RKO (cell line): Measurements from ENCODE around the gene TMEM87B.

Source experiments
- DNase-seq: peaks from one replicate; pipeline ENCODE4 v3.0.0-alpha.2; 2016; ENCODE audit warnings: low spot score

Gene TMEM87B, protein sequence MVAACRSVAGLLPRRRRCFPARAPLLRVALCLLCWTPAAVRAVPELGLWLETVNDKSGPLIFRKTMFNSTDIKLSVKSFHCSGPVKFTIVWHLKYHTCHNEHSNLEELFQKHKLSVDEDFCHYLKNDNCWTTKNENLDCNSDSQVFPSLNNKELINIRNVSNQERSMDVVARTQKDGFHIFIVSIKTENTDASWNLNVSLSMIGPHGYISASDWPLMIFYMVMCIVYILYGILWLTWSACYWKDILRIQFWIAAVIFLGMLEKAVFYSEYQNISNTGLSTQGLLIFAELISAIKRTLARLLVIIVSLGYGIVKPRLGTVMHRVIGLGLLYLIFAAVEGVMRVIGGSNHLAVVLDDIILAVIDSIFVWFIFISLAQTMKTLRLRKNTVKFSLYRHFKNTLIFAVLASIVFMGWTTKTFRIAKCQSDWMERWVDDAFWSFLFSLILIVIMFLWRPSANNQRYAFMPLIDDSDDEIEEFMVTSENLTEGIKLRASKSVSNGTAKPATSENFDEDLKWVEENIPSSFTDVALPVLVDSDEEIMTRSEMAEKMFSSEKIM

DNA sequence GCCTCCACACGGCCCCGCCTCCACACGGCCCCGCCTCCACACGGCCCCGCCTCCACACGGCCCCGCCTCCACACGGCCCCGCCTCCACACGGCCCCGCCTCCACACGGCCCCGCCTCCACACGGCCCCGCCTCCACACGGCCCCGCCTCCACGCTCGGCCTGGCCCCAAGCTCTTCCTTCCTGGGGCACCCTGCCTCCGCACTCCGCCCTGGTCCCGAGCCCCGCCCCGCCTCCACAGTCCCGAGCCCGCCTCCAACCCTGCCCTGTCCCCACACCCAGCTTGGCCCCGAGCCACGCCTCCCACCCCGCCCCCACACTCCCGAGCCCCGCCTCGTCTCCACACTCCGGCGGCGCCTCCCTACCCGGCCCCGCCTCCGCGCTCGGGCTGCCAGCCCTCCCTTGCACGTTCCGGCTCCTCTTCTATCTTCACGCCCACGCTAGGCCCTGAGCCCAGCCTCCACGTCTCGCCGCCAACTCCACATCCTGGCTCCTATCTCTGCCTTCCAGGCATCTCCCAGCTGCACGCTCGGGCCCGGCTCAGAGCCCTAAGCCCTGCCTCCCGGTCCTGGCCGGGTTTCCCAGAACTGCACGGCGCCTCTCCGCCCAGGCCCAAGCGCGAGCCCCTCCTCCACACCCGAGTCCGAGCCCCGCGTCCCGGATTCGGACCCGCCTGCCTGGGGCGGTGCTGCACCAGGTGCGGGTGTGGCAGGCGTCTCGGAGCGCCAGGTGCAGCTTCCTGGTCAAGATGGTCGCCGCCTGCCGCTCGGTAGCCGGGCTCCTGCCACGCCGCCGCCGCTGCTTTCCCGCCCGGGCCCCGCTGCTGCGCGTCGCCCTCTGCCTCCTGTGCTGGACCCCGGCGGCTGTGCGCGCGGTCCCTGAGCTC is at the start of gene TMEM87B:
Gene TMEM87B, plus strand, starts transcription at position 423 of the 883 bp plus-strand sequence. Its CDS starts 323 bp downstream, at position 746.
- DNase-seq = peak; percentile 97

DNA sequence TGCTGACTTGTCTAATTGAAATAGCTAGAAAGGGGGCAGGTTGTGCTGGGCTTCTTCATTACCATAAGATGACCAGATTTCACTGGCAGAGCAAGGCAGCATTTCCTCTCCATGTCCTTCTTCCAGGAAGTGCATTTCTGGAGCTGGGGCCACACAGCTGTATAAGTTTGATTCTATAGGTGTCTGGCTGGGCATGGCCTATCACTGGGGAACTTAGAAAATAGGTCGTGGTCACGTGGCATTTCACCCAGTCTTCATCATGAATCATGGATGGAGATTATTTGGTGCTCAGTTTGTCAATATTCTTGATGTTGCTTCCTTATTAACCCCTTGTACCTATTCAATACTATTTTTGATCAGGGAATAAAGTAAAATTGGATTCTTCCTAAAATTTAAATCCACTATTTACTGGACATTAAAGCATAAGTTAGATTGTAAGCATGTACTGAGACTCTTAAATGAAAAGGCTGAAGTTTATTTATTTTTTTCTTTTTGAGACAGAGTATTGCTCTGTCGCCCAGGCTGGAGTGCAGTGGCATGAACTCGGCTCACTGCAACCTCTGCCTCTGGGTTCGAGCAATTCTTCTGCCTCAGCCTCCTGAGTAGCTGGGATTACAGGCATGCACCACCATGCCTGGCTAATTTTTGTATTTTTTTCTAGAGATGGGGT is 49.5 kb upstream of the TMEM87B start:
- no peak for DNase-seq

DNA sequence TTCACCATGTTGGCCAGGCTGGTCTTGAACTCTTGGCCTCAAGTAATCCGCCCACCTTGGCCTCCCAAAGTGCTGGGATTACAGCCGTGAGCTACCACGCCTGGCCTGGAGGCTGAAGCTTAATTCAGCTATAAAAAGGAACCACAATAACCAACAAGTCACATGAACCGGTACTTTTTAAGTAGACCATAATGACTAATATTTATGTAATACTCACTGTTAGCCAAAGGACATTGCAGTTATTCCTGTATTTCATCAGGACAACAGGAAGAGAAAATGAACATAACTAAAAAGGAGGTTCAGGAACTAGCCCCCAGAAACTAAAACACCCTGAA is 49.0 kb upstream of the TMEM87B start:
- DNase-seq = peak; percentile 64

DNA sequence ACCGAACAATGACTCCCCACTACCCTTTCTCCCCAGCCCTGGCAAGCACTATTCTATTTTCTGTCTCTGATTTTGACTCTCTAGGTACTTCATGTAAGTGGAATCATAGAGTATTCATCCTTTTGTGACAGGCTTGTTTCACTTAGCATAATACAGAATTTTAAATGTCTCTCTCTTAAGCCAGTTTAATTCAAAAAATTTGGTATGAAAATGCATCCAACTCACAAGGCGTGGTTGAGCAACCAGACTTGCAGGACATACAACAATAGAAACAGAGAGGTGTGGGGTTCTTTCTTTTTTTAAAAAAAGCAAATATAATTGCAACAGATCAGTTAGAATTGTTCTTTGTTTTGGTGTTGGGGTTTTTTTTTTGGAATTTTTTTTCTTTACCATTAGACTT is 47.6 kb upstream of the TMEM87B start:
- DNase-seq = no peak

DNA sequence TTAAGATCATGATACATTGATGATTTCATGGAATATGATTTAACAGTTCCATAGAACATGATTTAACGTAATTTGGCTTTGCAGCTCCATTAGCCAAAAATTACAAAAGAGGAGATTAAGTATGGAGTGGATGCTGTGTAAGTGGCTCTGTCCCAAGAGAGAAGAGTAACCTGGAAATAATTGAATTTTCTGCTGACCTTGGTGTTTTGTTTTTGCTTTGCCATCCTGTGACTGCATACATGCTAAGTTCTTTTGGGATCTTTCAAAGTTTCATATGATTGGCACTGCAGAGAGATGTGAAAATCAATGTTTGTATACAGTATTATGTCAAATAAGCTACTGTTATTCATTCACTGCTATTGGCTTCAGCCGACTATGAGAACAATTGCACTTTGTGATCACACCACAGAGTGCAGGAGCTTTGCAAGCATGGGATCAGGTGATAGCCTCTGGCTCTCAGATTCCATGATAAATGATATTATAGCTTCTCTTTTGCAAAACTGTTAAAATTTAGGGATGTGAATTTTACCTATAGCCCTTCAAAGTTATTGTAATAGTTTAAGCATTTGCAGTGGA is 46.1 kb upstream of the TMEM87B start:
- no peak for DNase-seq

DNA sequence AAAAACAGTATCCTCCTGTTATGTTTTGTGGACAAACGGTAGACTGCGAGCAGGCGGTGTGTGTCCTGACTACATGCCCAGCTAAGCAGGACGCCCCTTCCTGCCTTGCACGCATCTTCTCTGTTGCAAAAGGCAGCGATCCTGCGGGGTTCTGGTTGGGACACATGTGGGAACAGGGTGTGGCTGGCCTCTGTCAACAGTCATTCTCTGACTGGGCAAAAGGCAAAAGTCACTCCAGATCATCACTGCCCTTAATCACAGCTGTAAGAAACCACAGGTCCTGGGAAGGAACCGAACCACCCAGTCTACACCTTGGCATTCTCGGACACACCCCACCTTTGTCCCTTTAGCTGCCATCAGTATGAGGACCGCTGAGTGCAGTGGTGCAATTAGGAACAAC is 44.3 kb upstream of the TMEM87B start:
- no peak for DNase-seq

DNA sequence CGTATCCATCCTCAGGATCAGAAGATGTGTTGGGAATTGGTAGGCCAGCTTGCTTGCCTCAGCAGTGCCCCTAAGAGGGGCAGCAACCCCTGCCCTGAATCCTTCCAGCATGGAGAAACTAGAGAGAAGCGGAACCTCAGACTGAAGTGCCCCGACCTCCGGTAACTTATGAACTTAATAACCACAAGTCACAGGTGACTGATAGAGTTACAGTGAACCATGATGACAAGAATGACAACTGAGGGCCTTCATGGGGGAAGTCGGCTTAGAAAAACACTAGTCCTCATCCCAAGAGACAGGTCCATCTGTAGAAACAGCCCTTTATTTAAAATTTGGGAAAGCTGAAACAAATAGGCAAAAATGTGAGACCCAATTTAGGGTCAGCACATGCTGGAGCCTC is 42.5 kb upstream of the TMEM87B start:
- DNase-seq = no peak

DNA sequence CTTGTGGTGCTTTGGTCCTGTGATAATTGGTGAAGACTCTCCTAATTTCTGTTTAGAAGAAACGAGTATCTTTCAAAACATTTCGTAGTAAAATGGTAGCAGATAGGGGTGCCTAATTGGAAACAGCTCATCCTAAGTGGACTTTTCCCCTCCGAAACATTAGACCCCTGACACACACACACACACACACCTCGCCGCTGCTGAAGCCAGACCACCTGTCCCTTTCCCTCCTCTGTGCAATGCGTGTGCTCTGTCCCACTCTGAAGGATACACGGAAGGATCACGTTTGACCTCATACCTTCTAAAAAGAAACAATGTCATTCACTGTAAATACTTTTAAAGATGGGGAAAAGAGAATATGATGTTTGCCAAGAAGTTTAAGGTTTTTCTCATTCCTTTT is 36.2 kb upstream of the TMEM87B start:
- no peak for DNase-seq

DNA sequence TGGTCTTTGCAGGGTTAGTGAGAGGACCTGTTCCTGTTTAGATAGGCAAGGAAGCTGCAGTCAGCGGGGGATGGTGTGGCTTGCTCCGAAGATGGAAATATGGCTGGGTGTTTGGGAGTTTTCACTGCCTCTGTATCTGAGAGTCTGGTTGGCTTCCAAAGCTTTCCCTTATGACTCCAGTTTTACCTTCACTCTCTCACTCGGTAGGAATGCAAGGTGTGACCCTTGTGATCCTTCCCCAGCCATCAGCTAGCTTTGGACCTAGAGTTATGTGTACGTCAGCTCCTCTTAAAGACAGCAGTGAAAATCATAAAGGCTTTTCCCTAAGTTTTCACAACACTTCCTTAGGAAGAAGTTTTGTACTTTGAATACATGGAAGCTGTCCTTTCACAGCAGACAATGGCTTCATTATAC is 35.5 kb upstream of the TMEM87B start:
- no peak for DNase-seq

DNA sequence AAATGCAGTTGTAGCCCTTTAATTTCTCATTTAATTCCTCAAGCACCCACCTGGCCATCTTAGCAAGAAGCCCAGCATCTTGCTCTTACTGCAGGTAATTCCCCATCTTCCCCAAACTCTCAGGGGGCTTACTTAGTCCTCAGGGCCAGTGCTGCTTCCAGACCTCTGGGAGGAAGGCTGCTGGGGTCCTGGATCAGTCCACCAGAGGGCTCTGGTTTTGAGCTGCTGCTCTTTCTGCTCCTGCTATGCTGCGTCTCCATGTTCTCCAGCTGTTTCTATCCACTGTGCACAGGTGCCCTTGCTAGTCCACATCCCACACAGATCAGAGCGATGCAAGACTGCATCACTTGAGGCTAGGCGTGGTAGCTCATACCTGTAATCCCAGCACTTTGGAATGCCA is 34.5 kb upstream of the TMEM87B start:
- no peak for DNase-seq

DNA sequence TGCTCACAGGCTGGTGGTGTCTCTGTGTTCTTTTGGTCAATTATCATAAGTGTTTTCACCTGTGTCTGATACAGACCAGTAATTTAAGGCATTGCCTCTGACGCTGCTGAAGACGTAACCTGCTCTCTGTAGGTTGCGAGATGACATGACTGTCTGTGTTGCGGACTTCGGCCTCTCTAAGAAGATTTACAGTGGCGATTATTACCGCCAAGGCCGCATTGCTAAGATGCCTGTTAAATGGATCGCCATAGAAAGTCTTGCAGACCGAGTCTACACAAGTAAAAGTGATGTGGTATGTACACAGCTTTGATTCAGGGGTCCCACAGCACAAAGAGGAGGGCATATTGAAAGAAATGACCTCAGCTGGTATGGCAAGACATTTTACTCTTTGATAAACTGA is 33.8 kb upstream of the TMEM87B start:
- no peak for DNase-seq

DNA sequence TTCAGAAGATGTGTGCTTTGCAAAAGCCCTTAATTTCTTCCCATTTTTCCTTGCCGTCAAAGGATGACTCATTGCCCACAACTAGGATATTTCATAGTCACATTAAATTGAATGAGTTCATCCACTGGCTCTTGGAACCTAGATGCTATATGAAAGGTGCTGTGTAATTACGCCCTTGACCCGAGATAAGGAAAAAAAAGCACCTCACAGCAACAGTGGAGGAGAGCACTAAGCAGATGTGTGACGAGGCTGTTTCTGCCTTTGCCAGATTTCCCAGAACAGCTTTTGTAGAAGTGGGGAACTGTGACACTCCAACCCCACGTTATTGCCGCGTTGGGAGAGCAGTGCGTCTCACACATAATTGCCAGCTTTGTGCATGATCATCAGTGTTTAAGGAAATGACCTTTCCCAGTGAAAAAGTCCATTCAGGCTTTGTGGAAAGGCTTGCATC is 33.3 kb upstream of the TMEM87B start:
- peak; percentile 51 for DNase-seq

DNA sequence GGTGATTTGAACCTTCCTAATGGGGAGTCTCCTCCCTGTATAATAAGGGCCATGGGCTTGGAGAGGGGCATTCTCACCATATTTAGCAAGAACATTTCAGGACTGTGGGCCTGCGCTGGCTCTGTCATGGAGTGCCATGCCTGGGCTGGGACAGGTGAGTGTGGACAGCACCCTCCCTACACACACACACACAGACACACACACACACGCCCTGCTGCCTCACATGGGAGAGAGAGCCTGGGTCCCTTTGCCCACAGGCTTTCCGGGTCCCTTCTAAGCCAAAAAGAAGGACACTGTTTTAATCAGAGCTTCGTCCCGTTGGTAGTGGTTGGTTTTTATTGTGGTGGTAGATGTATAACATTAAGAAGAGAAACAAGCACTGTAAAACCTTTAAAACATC is 31.4 kb upstream of the TMEM87B start:
- no peak for DNase-seq

DNA sequence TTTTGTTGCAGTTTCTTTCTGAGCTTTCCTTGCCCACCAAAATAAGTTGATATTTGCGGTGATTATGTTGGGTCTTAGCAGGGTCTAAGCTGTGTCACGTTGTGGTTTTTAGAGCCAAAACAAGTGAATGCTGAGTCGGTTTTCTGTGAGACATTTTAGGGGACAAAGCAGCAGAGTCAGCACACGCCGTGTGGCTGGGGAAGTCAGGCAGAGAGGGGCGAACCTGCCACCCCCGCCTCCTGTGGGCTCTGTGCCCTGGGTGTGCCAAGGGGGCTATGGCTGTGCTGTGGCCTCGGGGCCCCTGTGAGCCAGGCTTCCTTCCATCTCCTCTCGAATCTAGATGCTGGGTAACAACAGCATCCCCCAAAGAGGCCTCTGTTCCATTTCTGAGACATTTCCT is 30.8 kb upstream of the TMEM87B start:
- DNase-seq = no peak

DNA sequence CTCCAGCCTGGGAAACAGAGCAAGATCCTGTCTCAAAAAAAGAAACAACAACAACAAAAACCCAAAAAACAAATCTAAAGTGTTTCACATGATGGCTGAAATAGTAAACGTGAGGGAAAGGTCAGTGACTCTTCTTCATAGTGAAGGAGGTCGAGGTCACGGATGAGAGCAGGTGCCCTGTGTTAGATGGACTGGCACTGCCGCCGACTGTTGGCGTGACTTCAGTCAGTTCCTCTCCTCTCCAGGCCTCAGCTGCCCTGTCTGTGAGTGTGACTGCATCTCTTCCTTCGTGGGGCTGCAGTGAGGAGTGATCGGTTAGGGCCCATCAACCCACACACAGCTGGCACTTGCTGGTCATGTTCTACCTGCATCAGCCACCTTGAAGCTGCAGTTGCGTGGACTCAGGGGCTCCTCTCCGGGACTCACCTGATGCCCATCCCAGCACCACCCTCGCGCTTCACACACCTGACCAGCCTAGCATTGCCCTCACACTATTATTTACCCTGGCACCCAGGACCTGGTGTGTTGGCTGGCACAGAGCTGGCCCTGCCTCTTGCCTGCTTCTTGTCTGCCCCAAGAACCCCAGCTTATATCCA is 30.1 kb upstream of the TMEM87B start:
- no peak for DNase-seq

DNA sequence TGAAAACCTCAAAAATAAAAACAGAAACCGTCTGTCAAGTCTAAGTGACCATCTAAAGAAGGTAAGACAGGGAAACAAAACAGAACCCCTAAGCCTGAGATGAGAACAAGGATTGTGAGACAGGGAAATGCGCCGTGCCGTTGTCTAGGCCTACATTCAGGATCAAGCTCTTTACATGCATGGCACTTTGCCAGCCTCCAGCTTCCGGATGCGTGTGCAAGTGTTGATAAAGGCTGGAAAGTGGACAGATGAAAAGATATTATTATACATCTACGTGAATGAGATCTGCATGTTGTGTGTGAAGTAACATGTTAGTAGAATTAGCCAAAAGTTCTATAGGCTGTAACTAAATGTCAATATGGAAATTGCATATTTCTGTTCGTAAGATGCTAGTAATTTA is 28.6 kb upstream of the TMEM87B start:
- DNase-seq = no peak

DNA sequence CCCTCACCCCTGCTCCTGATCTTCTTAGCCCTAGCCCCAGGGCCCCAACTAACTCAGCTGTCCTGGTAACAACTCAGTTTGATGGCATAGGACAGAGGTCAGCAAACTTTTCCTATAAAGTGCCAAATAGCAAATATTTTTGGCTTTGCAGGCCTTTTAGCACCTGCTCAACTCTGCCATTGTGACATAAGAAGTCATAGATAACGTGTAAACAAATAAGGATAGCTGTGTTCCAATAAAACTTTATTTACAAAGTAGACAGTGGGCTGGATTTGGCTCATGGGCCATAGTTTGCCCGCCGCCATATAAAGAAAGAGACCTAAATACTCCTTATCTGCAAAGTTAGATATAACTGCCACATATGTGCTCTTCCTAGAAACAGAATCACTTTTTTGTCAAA is 27.3 kb upstream of the TMEM87B start:
- DNase-seq = no peak

DNA sequence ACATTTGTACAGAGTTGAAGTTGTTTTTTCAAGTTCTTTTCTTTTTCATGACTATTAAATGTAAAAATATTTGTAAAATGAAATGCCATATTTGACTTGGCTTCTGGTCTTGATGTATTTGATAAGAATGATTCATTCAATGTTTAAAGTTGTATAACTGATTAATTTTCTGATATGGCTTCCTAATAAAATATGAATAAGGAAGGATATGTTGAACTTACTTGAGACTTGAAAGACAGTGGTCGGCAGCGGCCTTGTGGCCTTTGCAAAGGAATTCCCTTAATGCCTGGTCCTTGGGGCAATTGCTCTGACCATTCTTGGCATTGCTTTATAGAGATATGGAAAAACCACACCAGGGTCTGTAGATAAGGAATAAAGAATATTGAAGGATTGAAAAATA is 25.9 kb upstream of the TMEM87B start:
- no peak for DNase-seq

DNA sequence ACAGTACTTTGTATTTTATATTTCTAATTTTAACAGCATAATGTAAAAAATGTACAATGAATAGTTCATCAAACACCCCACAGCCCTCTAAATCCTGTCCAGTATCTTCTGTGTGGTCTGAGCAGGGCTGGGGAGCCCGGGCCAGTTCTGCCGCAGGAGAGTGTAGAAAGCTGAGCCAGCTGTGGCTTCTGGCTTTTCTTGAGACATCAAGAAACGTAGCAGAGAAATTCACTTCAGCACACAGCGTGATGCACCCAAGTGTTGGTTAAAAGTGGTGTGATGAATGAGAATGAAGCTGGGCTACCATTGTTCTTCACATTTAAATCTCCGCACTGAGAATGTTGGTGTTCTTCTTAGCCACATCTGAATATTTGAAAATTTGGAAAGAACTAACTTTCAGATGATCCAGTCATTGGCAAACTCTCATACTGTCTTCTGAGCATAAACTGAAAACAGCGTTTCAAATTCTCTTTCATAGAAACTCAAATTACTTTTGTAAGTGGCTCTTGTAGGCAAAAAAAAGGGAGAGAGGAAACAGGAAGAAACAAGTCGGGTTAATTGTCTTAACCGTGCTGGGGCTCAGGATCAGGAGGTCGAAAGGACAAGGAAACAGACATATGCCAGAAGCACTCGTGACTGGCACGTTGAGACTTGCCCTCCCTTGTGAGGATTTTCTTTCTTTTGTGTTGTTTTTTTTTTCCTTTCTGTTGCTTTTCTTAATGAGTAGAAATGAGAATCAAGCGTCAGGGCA is 23.4 kb upstream of the TMEM87B start:
- DNase-seq = no peak

DNA sequence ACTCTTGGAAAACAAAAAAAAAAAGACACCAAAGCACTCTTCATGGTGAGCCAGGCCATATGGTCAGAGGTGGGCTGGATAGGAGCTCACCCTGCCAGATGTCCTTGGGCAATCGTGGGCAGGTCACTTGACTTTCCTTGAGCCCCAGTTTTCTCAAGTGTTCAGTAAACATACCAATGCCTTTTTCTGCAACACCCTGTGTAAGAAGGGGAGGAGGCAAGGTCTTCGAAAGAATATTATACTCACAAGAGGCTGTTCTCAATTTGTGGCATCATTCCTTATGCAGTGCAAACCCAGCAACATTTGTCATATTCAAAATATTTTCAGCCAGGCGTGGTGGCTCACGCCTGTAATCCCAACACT is 22.9 kb upstream of the TMEM87B start:
- no peak for DNase-seq
